ENCODE data around the gene DHRS7B.

The DHRS7B gene

DNA sequence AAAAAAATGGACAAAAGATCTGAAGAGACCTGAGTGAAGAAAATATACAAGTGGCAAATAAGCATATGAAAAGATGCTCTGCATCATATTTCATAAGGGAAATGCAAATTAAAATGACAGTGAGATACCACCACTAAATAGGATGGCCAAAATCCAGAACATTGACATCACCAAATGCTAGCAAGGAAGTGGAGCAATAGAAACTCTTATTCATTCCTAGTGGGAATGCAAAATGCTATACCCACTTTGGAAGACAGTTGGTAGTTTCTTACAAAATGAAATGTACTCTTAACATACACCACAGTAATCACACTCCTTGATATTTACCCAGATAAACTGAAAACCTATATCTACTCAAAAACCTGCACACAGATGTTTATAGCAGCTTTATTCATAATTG, 33.6 kb downstream of the DHRS7B start:
- no peak for DNase-seq

DNA sequence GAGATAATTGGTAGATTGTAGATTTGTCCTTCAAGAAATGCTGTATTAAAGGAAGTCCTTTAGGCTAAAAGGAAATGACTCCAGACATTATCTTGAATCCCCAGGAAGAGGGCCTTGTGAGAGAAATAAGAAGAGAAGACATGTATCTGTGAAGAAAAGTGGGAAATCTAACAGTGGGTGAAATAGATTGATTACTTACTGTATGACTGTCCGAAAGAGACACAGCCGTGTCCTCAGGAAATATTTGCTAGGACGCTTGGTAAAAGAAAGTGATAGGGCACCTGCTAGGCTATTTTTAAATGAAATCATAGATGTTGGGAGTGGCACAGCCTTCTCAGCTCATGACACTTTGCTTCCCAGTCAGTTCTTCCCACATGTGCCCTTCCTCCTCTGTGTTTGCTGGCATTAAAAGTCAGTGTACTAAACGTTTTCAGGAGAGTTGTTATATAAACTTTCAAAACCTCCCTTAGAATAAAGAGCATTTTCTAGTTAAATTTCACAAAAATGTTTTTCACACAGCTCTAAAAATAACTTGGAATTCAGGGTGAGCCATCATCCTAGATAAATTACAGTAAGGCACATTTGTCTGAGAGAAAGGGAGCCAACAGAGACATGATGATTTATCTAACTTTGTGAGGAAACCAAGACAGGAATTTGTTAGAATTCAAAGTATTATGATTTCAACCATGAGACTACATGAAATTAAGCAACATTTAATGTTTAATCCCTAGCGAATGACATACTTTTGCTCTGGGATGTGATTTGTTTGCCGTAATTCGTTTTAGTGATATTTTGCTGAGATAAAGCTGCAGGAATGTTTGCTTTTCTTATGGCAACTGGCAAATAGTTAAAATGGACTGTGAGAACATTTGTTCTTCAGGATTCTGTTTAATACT, 35.0 kb downstream of the DHRS7B start:
- no peak for DNase-seq

DNA sequence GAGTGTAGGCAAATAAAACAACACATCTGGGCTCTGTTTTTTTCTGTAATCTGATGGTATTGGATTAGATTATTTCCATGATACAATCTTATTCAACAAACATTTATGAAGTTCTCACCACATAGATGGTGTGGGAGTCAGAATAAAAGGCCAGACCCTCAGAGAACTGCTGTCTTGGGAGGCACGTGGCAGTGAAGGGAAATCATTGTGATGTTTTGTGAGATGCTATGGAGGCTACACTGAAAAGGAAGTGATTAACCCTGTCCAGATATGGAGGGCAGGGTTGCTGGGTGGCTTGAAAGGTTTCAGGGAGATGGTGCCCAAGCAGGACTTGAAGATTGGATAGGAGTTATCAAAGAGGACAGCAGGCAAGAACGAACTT, 35.6 kb downstream of the DHRS7B start:
- DNase-seq = no peak

DNA sequence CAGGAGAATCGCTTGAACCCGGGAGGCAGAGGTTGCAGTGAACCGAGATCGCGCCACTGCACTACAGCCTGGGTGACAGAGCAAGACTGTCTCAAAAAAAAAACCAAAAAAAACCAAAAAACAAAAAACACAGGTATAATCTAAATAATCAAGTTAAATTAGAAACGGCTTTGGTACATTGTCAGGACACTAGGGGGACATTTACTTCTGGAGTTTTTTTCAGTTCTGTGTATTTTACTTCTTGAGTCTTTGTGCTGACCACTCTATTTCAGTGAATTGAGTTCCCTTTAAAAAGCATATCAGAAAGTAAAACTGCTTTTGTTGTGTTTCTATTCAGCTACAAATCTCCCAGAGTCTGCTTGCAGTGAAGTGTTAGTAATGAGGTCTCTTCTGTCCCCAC, 36.3 kb downstream of the DHRS7B start:
- DNase-seq = no peak

DNA sequence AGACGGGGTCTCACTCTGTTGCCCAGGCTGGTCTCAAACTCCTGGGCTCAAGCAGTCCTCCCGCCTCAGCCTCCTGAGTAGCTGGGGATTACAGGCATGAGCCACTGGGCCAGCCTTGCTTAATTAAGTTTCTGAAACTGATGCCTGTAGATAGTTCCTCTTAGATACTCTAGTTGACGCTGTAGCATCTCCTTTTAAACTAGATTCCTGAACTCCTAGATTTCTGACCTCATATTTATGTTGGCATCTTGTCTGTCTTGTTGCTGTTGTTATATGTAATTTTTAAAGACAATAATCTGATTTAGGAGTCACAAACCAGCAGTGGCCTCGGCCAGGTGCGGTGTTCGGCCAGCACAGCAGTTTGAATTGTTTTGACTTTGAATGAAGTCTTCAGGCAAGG, 37.5 kb downstream of the DHRS7B start:
- DNase-seq = no peak

DNA sequence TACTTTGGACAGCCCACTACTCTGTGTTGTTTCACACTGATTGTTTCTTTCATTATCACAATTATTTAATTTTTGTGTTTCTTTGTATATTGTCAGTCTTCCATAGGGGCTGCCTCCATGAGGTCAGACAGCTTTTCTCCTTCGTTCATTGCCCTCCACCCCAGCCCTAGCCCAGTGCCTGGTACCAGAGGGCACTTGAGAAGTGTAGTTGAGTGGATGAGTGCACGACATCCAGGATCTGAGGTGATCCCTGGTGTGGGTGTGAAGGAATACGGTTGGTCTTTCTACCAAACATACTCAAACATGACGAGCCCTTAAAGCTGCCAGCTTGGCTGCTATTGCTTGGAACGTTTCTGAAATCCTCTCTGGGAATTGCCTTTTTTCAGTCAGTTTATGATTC, 37.9 kb downstream of the DHRS7B start:
- DNase-seq = no peak

DNA sequence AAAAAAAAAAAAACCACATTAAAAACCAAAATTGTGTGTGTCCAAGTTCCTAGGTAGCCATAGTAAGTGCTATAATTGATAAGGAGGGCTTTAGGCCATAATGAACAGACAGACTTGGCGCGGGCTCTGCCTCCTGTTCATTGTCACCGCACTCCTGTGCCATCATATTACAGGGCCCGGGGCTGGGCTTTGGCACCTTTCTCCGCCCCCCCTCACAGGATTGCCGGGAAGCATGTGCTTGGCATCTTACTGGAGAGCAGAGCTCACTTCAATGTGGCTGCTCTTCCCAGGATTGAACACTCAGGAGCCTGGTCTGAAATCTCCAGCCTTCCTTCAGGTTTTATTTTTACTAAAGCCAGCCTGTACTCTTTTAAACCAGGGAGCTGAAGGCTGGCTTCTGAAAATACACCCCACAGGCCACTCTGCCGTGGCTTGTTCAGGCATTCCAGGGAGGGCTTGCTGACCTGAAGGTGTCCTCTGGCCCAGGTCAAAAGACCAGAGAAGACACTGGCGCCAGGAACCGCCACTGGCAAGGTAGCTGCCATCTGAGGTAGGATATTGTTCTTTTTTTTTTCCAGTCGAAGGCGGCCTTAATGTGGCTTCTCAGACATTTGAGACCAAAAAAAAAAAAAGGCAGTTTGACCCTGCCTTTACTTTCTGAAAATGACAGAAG, 39.3 kb downstream of the DHRS7B start:
- DNase-seq = no peak

DNA sequence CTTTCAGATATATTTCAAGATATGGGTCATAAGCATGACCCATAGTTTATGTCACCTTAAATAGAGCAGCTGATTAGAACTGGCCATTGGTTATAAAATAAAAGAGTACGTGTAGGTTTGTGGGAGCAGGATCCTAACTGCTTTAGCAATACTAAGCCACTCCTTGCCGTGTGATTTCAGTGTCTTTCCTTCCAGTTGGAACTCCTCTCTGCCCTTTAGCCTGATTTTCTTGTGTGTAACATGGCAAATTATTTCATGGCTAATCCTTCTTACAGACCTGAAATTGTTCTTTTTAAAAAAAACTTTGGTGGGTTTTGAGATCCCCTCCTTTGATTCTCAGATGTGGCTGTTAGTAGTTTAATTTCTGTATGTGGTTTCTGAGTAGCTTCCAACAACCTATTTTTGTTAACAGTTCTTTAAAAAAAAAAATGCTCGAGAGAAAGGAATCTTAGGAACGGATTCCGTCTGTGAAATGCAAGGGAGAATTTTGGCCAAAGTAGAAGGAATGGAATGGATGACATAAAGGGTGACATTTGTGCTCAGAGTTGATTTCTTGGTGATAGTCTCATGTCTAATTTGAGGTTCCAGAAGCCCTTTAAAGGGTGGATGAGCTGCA, 39.9 kb downstream of the DHRS7B start:
- DNase-seq = no peak

DNA sequence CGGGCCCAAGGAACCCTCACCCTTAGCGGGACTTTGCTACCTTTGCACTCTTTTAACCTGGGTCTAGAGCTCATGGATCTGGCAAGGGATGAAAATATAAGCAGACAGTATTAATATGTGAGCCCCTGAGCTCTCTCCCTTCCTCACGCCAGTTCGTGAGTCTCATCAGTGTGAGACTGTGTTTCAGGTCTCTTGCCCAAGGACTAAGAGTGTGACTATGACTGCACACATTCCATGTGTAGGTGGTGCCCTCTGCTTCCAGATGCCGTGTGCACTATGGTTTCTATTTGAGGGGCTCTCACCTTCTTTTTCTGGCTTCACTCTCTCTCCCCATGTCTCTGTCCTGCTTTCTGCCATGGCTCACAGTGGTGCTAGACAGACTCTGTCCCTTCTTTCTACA, 40.5 kb downstream of the DHRS7B start:
- DNase-seq = no peak

DNA sequence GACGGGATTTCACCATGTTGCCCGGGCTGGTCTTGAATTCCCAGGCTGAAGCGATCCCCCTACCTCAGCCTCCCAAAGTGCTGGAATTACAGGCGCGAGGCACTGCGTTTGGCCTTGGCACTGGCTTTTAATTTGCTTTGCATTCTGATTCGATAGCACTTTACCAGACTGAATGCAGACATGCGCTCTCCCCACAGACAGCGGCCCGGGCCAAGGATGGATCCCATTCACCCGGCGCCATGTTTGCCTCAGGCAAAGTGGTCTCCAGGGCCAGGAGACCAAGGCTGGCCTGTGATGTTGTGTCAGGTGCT, 41.7 kb downstream of the DHRS7B start:
- DNase-seq = no peak

DNA sequence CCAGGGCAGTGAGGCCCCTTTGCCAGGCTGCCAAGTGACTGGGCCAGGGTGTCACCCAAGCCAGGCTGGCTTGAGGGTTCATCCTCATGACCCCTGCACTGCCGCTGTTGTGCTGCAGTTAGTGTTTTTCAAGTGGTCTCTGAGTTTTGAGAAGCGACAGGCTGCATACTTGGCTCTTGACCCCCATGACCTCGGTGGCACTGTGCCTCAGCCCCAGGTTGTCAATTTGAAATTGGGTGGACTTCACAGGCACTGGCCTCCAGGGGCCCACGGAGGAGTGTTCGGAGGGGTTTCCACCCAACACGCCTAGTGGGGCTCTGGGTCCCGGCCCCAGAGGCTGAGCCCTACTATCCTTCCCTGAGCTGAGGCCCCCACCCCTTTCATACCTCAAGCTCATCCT, 42.7 kb downstream of the DHRS7B start:
- no peak for DNase-seq

DNA sequence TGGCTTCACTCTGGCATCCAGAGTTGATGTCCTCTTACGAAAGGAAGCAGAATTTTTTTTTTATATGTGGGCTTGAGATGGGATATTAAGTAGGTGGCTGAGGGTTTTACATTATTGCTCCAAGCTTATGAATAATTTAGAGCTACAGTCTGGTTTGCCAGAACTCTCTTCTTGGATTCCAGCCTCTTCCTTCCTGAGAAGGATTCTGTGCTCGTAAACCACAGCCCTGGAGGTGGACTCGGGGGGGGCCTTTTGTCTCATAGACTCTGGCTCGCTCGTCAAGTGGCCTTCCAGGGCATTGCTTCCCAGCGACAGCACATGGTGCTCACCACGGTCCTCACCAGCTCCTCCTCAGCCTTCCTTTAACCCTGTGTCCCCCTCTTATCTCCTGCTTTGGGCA, 44.0 kb downstream of the DHRS7B start:
- DNase-seq = no peak

DNA sequence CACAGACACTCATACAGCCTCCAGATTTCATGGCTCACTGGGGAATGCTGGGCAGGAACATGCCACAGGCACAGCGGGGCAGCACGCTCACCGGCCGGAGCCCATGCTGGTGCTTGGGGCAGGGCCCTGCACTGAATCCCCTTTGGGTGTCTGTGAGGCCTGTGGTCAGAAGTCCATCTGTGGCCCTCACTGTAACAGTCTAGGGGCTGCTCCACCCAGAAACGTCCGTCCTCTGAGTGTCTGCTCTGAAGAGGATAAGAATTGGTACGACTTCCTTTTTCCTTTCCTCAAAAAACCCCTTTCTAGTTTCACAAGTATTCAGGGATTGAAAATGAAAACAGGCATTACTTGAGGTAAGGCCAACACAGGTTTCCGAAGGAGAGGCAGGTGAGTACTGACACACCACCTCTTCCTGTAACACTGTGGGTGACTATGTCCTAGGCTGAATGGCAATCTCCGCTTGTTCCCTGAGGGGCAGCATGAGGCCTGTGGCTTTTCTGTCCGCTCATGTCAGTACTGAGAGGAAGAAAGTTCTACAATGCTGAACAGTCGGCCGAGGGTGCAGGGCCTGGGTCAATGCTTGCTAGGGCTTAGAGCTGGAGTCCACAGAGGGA, 44.7 kb downstream of the DHRS7B start:
- no peak for DNase-seq

DNA sequence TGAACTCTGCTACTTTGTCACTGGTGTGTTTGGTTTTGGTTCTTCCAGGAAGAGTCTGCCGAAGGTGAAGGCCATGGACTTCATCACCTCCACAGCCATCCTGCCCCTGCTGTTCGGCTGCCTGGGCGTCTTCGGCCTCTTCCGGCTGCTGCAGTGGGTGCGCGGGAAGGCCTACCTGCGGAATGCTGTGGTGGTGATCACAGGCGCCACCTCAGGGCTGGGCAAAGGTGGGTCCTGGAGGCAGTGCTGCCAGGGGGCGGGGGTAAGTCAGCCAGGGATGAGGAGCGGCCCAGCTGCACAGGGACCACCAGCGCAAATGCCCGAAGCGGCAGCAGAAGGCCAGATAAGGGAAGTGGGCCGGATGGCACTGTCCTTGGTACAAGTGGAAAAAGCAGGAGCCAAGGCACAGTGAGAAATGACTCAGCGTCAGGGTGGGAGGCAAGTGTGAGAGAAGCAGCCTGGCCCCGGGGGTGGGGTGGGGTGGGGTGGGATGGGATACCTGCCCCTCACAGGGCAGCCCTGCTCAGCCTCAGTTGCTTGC, 45.3 kb downstream of the DHRS7B start:
- no peak for DNase-seq

DNA sequence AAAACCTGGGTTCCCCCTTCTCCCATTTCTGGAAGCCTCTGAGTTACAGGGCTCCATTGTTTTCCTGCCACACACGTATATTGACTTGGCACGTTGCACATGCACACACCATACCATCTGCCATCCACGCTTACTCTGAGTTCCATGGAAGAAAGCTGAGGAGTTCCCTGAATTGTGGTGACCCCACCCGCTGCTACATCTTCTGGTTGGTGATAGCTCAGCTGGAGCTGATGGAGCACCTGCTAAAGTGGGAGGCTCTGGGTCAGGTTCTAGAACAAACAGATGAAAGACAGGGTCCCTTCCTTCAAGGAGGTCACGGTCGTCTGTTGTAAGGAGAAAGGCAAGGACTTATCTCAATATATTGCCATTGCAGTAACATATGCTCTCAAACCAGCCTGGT, 46.1 kb downstream of the DHRS7B start:
- DNase-seq = no peak

DNA sequence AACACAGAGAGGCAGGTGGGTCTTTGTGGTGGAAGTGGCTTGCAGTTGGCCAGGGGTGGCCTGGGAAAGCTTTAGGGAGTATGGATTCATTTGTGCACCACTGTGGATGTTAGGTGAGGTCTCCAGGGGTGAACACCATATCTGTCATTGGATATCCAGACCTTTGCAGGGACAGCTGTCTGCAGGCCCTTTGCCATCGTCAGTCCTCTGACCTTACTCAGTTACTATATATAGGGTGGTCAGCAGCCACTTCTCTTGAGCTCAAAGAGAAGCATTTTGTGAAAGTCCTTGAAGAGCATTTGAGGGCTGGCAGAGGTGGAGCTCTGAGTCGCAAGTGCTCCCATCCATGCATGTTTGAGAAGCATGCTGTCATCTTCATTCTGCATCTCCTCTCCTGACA, 46.8 kb downstream of the DHRS7B start:
- DNase-seq = no peak

DNA sequence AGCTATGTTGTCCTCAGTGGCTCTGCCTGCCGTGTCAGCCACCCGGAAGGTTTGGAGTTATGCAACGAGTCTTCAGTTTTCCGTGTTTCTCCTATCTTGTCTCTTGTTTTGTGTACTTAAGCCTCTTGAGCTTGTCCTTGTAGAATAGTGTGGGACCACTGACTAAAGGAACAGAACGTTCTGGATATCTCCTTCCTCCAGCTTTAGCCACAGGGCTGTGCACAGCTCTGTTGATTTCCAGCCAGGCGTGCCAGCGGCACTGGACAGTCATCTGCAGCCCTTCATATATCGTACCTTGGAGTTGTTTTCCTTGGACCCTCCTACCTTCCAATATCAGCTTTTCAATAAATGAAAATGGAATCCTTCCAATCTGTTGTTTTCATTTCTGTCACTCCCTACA, 47.4 kb downstream of the DHRS7B start:
- DNase-seq = no peak

DNA sequence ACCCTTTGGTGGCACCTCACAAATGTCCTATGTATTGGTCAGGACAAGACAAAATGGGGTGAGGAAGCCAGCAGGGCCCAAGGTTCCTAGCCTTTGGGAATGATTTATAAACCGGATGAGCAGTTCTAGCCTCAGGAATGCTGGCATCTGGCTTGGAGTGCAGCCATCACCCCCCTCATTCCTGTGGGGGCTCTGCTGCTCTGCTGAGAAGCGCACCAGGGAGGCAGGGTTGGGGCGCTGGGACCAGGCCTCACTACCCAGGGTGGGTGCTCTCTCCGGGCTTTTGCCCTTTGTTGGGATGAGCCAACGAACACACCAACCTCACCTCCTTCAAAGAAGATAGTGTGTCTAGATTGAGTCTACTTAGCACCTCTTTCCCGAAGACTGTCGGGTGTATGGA, 47.9 kb downstream of the DHRS7B start:
- DNase-seq = no peak

DNA sequence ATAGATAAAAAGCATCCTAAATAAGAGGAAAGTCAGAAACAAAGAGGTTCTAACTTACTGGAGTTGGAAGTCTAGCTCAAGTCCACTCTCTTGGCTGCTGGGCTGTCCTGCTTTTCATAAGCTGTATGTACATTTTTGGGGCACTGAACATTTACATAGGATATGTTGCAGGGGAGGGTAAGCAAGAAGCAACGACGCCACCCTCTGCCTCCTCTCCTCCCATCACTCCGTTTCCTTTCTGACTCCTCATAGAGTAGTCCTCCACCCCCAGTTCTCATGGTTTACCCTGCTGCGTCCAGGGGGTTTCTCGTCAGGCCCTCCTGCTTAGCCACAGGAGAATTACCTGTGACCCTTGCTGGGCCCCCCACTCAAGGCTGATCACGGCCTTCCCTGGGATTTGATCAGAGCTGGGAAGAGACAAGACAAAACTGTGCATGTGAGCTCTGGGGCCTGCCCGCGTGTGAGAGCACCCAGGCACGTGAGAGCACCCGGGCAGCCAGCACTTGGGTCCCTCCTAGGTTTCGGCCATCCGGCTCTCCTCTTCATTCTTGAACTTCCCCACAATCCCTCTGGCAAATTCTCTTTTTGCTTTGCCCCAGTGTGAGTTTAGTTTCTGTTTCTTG, 50.1 kb downstream of the DHRS7B start:
- no peak for DNase-seq

DNA sequence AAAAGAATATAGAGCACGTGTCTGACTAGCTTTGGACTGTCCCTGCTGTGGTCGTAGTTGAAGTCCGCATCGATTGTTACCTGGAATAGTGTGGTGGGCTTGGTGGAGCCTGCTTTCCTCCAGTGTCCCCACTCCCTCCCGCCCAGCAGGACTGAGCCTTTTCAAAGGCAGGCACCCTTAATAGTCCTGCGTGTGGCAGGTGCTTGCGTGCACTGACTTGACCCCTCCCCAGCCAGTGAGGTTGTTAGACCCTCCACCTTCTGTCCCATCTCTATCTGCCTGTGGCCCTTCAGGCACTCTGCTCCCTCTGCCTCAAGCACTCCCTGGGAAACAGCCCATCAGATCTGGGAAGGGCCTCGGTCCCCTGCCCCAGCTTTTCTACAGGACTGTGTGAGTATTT, 50.6 kb downstream of the DHRS7B start:
- DNase-seq = no peak

DNA sequence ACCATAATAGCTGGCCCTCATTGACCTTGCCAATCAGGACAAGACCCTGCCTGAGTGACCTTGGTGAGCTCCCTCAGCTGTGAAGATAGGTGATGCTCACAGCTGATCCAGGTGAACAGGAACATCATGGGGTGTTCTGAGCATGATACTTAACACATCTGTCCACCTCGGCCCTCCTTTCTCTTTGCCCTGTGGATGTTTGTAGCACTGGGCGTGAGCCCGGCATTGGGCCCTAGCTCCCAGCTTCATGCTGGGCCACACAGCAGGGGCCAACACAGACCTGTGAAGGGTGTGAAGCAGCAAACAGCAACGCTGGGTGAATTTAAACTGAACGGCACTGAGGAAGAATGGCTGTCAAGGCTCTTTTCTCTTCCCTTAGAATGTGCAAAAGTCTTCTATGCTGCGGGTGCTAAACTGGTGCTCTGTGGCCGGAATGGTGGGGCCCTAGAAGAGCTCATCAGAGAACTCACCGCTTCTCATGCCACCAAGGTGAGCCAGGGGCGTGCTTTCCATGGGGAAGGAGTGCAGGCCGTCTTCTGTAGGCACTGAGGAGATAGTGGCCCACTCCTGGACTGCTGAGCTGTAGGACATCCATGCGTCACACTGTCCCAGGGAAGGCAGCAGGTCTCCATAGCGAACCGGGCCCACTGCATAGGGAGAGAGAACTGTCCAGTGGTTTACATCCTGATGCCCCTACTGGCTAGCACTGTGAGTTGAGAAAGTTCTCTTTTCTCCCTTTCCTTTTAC, 51.3 kb downstream of the DHRS7B start:
- no peak for DNase-seq

DNA sequence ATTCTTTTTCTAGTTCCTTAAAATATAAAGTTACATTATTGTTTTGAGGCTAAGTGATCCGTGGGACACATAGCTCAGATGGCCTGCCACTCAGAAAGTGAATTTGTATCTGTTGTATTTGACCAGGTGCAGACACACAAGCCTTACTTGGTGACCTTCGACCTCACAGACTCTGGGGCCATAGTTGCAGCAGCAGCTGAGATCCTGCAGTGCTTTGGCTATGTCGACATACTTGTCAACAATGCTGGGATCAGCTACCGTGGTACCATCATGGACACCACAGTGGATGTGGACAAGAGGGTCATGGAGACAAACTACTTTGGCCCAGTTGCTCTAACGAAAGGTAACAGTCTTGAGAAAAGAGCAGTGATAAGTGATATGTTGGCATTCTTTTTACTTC, 56.7 kb downstream of the DHRS7B start:
- no peak for DNase-seq

Data from right hindlimb (tissue), 1 donor.